Keratinocyte (primary cell): Measurements from ENCODE around the gene XCL2. TPM values are rescaled to one million over a fixed set of nuclear protein-coding genes. Genes with fewer than 3 reads are reported as not detected.

ENCODE experiments used
- DNase-seq: peaks from one replicate; pipeline ENCODE4 v3.0.0-alpha.2; 2011; ENCODE audit warnings: low read depth, missing footprints, low spot score
- FAIRE-seq: peaks from 2 replicates; lab custom pipeline; 2011; peaks lifted over from hg19 to GRCh38; lab: Jason Lieb, UNC
- H2AFZ ChIP-seq: 2 replicates; pipeline ENCODE4 v1.6.0; 2012; ENCODE audit warnings: low read length, control low read depth, inconsistent platforms; ENCODE audit not compliant: control insufficient read depth
- H3K27ac ChIP-seq: 2 replicates; pipeline ENCODE4 v1.5.1; 2011; ENCODE audit warnings: low read length; ENCODE audit not compliant: control insufficient read depth, insufficient read depth
- H3K27me3 ChIP-seq: 3 replicates; pipeline ENCODE4 v1.6.0; 2011; ENCODE audit warnings: low read length; ENCODE audit not compliant: control insufficient read depth, insufficient read depth; ENCODE audit errors: extremely low read depth
- H3K36me3 ChIP-seq, 2 experiments: 2 replicates in 1 of 2; 3 replicates in 1 of 2; pipeline ENCODE4 v1.5.1; 2011; ENCODE audit warnings: low read length in 2 of 2, mild to moderate bottlenecking in 1 of 2; ENCODE audit not compliant: control insufficient read depth in 2 of 2, insufficient read depth in 2 of 2; ENCODE audit errors: extremely low read depth in 1 of 2
- H3K4me1 ChIP-seq: 3 replicates; pipeline ENCODE4 v1.5.1; 2011; ENCODE audit warnings: low read length; ENCODE audit not compliant: control insufficient read depth, insufficient read depth; ENCODE audit errors: extremely low read depth
- H3K4me2 ChIP-seq: 3 replicates; pipeline ENCODE4 v1.6.0; 2011; ENCODE audit warnings: low read depth, low read length; ENCODE audit not compliant: control insufficient read depth, insufficient read depth; ENCODE audit errors: extremely low read depth
- H3K4me3 ChIP-seq, 3 experiments: fragments of 200-600 bp in 1 of 3; sonication (generic) in 1 of 3; 2 replicates in 2 of 3; 3 replicates in 1 of 3; pipeline ENCODE4 v1.5.1; 2011 to 2016; ENCODE audit warnings: low read length in 3 of 3, mild to moderate bottlenecking in 3 of 3, control low read depth in 2 of 3, inconsistent platforms in 1 of 3, low read depth in 1 of 3, mixed read lengths in 1 of 3, mixed run types in 1 of 3, moderate library complexity in 1 of 3; ENCODE audit not compliant: control insufficient read depth in 2 of 3, insufficient read depth in 2 of 3; ENCODE audit errors: extremely low read depth in 1 of 3
- H3K79me2 ChIP-seq: 2 replicates; pipeline ENCODE4 v1.6.0; 2012; ENCODE audit warnings: low read length; ENCODE audit not compliant: control insufficient read depth, insufficient read depth
- H3K9ac ChIP-seq: 3 replicates; pipeline ENCODE4 v1.6.0; 2011; ENCODE audit warnings: low read length; ENCODE audit not compliant: control insufficient read depth, insufficient read depth; ENCODE audit errors: extremely low read depth
- H3K9me1 ChIP-seq: 3 replicates; pipeline ENCODE4 v1.6.0; 2011; ENCODE audit warnings: low read length; ENCODE audit not compliant: control insufficient read depth, insufficient read depth; ENCODE audit errors: extremely low read depth
- H3K9me3 ChIP-seq: 2 replicates; pipeline ENCODE4 v1.5.1; 2012; ENCODE audit warnings: low read depth, low read length; ENCODE audit not compliant: control insufficient read depth
- H4K20me1 ChIP-seq: 3 replicates; pipeline ENCODE4 v1.6.0; 2011; ENCODE audit warnings: low read length; ENCODE audit not compliant: control insufficient read depth, insufficient read depth; ENCODE audit errors: extremely low read depth
- EZH2 ChIP-seq: IDR thresholded peaks from one replicate; pipeline ENCODE4 v1.6.1; 2012; ENCODE audit warnings: inconsistent platforms, mild to moderate bottlenecking, low read length, moderate library complexity
- dilution Hi-C: fragments of 300-500 bp; cut with MboI; formaldehyde crosslinking; loops from one replicate; pipeline ENCODE4 v1.7.0; 2020; ENCODE audit warnings: low sequenced_read_pairs; ENCODE audit not compliant: extremely low pct_ligation_motif_present
- polyA plus RNA-seq, 5 experiments: library from polyadenylated mRNA; depleted of rRNA in 3 of 5; stranded (reverse) in 3 of 5; stranded (forward) in 1 of 5; unstranded in 1 of 5; fragments of >200 nt; gene quantifications; 1 replicate in 1 of 5; 2 replicates in 3 of 5; 3 replicates in 1 of 5; pipeline versions ENCODE4 v1.2.1 to v1.2.3, GENCODE V29; 2011 to 2012; ENCODE audit warnings: missing spikeins in 2 of 5, low read depth in 1 of 5, low replicate concordance in 1 of 5
- TF ChIP-seq, protein P1 (sequence below), 3 experiments: IDR thresholded peaks in 1 of 3; conservative IDR thresholded peaks in 1 of 3; optimal IDR thresholded peaks in 1 of 3; 2 replicates in 2 of 3; 3 replicates in 1 of 3; pipeline versions ENCODE3 to v1.5.1; 2011; ENCODE audit warnings: low read length in 3 of 3, mild to moderate bottlenecking in 3 of 3, moderate library complexity in 2 of 3, control low read depth in 1 of 3, inconsistent platforms in 1 of 3; ENCODE audit not compliant: insufficient read depth in 2 of 3; ENCODE audit errors: extremely low read depth in 1 of 3

The XCL2 gene
- polyA plus RNA-seq, 1 donor (not counting 4 experiments of a cell fraction or from before 2014, with no cell fraction given): not detected

- Histone ChIP-seq H4K20me1 (no peaks in the 10 kb centered on the region), H3K9ac (no peak overlapping the region), H3K36me3 (no peaks in the 10 kb centered on the region), H3K27me3 (peaks cover 7% of the 10 kb centered on the region), H3K4me1 (no peaks in the 10 kb centered on the region), H2AFZ (no peak overlapping the region), H3K4me2 (no peak overlapping the region), H3K27ac (no peak overlapping the region), H3K9me3 (no peaks in the 10 kb centered on the region), H3K9me1 (no peaks in the 10 kb centered on the region), H3K79me2 (no peaks in the 10 kb centered on the region), H3K4me3 (no peak overlapping the region)
- DNase-seq (no peak), FAIRE-seq (no peak)
- dilution Hi-C loops: no loop called here
- TF ChIP-seq, protein P1, sequence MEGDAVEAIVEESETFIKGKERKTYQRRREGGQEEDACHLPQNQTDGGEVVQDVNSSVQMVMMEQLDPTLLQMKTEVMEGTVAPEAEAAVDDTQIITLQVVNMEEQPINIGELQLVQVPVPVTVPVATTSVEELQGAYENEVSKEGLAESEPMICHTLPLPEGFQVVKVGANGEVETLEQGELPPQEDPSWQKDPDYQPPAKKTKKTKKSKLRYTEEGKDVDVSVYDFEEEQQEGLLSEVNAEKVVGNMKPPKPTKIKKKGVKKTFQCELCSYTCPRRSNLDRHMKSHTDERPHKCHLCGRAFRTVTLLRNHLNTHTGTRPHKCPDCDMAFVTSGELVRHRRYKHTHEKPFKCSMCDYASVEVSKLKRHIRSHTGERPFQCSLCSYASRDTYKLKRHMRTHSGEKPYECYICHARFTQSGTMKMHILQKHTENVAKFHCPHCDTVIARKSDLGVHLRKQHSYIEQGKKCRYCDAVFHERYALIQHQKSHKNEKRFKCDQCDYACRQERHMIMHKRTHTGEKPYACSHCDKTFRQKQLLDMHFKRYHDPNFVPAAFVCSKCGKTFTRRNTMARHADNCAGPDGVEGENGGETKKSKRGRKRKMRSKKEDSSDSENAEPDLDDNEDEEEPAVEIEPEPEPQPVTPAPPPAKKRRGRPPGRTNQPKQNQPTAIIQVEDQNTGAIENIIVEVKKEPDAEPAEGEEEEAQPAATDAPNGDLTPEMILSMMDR (optimal IDR thresholded peaks at IDR 0.05 in 1 of 3, IDR thresholded peaks at IDR 0.05 in 1 of 3, conservative IDR thresholded peaks at IDR 0.05 in 1 of 3; ENCODE audit: extremely low read depth in 1 of 3, insufficient read depth in 2 of 3, low read length in 3 of 3): no peak
- TF ChIP-seq EZH2: no peak
Observed at GRCh38 chr1:168560370-168560769, 16.6 kb upstream of the XCL2 start.

GRCh38 chr1:168556647-168557046, 12.8 kb upstream of the XCL2 start:
- Histone ChIP-seq H4K20me1 (no peaks in the 10 kb centered on the region), H2AFZ (no peak overlapping the region), H3K27me3 (peaks cover 16% of the 10 kb centered on the region), H3K36me3 (no peaks in the 10 kb centered on the region), H3K9me3 (no peaks in the 10 kb centered on the region), H3K4me2 (no peak overlapping the region), H3K9me1 (no peaks in the 10 kb centered on the region), H3K27ac (no peak overlapping the region), H3K4me1 (no peaks in the 10 kb centered on the region), H3K9ac (no peak overlapping the region), H3K4me3 (no peak overlapping the region), H3K79me2 (no peaks in the 10 kb centered on the region)
- FAIRE-seq (no peak), DNase-seq (no peak)
- dilution Hi-C loops: no loop called here
- TF ChIP-seq, protein P1 (optimal IDR thresholded peaks at IDR 0.05 in 1 of 3, IDR thresholded peaks at IDR 0.05 in 1 of 3, conservative IDR thresholded peaks at IDR 0.05 in 1 of 3; ENCODE audit: extremely low read depth in 1 of 3, insufficient read depth in 2 of 3, low read length in 3 of 3): no peak
- no peak for TF ChIP-seq EZH2
